Sigmoid colon (tissue), 7 donors: Measurements from ENCODE around the gene CMAS. TPM values are rescaled to one million over a fixed set of nuclear protein-coding genes. Genes with fewer than 3 reads are reported as not detected.

Experiments used
- polyA plus RNA-seq, 3 donors: library from polyadenylated mRNA; stranded (reverse); fragments of 200-250 nt; gene quantifications; one replicate each; pipeline ENCODE4 v1.2.3, GENCODE V29; 2013
- total RNA-seq, 4 donors: library from RNA; depleted of rRNA; stranded (reverse); fragments of >200 nt; gene quantifications; one replicate each; pipeline ENCODE4 v1.1.0, GENCODE V29; 2016
- donor health status: healthy with polysubstance abuse.
- donor health status: Bipolar disorder and iron deficiency.
- donor health status: healthy.

CMAS gene
- total and polyA plus RNA-seq, 7 donors: 23.3 to 226 (median 35.1) TPM

Other genes starting within 250 kb of the CMAS start
- gene ABCC9, start 104.8 kb upstream of the CMAS start, total RNA-seq: 10 to 100 TPM; 28.2 to 39.2 (median 34.0) TPM
- 1 to 10 TPM in 2 of 3 donors, under 1 TPM in 1; 0.23 to 6.0 (median 2.4) TPM for gene ABCC9, start 104.8 kb upstream of the CMAS start, polyA plus RNA-seq